CD4-positive, alpha-beta T cell treated with Interleukin-15 for 1 hour (primary cell): Measurements from ENCODE around the gene THSD7B.

ENCODE experiments used
- DNase-seq: peaks from one replicate; pipeline ENCODE4 v3.0.0-alpha.2; 2020

Gene THSD7B

DNA sequence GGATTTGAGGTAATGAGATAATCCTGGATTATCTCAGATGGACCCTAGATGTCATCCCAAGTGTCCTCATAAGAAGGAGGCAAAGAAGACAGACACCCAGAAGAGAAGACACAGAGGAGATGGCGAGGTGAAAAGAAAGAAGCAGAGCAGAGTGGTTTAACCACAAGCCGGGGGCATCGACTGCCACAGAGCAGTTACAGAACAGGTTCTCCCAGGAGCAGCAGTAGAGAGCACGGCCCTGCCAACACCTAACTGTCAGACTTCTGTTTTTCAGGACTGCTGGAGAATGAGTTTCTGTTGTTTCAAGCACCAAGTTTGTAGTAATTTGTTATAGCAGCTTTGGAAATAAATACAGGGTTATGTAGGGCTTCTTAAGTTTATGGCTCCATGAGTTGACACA is 437.0 kb downstream of the THSD7B start:
- no peak for DNase-seq

GRCh38 chr2:137205324-137205723 is 440.0 kb downstream of the THSD7B start:
- no peak for DNase-seq

GRCh38 chr2:137206069-137206468 is 440.7 kb downstream of the THSD7B start:
- no peak for DNase-seq

GRCh38 chr2:137207030-137207429 is 441.7 kb downstream of the THSD7B start:
- DNase-seq, result no peak

- DNase-seq, result no peak
Observed at GRCh38 chr2:137208431-137208891, 443.1 kb downstream of the THSD7B start.

DNA sequence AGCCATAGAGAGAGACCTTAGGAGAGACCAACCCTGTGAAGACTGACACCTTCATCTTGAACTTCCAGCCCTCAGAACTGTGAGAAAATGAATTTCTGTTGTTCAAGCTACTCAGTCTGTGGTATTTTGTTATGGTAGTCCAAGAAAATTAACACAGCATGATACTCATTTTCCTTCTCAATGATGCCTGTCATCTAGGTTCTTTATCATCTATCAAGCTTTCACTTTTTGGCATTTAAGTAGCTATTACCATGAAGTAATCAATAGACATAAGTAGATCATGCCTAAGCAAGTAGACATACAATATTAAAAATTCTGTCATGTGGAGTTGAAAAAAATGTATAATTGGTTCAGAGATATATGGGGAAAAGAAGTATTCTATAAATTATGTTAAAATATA is 444.7 kb downstream of the THSD7B start:
- no peak for DNase-seq

DNA sequence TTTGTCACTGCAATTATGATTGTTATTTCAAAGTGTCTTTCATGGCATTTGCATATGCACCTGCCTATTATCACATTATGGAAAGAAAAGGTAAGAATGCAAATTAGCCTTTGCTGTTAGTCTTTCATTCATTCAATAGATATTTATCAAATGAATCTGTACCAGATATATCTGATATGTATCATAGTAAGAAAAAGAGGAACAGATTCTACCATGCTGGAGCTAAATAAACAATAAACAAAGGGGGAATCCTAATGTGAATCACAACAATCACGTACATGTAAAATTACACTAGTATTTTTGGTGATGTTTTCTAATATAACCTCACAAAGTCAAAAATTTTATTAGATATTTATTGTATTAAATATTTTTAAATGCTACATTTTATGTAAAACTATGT is 446.4 kb downstream of the THSD7B start:
- DNase-seq, result no peak

DNA sequence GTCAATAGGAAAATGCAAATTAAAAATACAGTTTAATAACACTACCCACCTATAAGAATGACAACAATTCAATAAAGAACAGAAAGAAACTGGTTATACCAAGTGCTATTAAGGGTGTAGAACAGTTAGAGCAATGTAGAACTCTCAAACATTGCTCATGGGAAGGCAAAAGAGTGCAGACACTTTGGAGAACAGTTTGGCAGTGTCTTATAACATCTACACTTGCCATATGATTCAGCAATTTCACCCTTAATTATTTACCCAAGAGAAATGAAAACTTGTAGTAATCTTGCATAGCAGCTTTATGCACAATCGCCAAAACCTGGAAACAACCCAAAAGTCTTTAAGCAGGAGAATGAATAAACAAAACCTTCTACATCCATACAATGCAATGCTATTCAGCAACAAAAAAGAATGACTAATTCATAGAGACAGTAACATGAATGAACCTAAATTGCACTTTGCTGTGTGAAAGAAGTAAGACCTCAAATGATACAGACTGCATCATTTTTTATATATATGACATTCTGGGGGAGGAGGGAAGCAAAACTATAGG is 455.2 kb downstream of the THSD7B start:
- no peak for DNase-seq

GRCh38 chr2:137221797-137222492 is 456.6 kb downstream of the THSD7B start:
- DNase-seq, result no peak

DNA sequence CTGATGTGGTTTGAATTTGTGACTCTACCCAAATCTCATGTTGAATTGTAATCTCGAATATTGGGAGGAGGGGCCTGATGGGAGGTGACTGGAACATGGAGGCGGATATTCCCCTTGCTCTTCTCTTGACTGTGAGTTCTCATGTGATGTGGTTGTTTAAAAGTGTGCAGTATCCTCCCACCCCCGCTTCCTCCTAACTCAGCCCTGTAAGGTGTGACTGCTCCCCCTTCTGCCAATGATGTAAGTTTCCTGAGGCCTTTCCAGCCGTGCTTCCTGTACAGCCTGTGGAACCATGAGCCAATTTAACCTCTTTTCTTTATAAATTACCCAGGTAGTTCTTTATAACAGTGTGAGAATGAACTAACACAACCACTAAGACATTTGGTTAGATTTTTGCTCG is 458.4 kb downstream of the THSD7B start:
- no peak for DNase-seq

DNA sequence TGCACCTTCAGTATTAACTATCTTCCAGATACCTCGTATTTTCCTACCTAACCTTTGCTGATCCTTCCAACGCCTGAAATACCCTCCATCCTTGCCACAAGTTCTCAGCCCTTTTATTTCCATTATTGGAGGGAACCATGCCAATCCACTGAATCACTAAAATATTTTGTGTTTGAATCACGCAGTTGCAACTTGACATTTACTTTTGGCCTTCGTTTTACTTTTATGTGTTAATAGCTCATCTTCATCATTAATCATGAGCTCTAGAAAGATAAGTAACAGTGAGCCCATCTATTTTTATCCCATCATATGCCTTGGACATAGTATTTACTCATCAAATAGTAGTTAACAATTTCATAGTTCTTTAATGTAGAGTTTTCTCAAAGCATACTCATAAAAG is 463.2 kb downstream of the THSD7B start:
- no peak for DNase-seq

DNA sequence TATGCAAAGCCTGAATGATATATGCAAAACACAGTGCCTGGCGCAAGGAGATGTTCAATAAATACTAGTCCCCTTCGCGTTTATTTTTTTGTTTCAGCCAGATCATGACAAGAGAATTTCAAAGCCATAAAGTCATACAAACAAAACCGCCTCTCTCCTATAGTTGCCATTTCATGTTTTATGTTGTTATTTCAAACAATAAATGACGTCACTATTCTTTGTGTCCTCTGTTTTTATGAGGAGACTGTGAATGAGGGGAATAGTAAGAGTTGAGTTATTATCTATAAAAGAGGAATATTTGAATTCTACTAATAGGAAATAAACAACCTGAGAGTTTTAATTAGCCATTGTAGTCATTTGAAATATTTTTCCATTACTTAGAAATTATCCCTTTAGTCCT is 464.5 kb downstream of the THSD7B start:
- no peak for DNase-seq

GRCh38 chr2:137231628-137232027 is 466.3 kb downstream of the THSD7B start:
- DNase-seq, result no peak

DNA sequence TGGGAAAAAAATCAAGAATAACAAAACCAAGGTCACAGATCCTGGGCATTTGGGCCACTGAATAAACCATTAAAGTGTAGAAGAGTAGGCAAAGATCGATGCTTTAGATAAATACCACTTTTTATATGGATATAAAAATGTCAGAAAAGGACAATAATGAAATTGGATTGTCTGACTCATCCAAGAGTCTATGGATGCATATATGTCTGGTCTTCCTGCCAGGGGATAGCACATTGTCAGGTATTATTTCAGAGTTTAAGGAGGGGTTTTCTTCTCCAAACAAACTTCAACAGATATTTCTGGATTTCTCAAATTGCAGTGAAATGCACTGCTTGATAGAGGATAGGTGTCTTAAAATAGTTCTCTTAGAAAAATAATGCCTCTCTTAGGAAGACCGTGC is 466.7 kb downstream of the THSD7B start:
- DNase-seq, result no peak

GRCh38 chr2:137233091-137233490 is 467.7 kb downstream of the THSD7B start:
- DNase-seq, result no peak

DNA sequence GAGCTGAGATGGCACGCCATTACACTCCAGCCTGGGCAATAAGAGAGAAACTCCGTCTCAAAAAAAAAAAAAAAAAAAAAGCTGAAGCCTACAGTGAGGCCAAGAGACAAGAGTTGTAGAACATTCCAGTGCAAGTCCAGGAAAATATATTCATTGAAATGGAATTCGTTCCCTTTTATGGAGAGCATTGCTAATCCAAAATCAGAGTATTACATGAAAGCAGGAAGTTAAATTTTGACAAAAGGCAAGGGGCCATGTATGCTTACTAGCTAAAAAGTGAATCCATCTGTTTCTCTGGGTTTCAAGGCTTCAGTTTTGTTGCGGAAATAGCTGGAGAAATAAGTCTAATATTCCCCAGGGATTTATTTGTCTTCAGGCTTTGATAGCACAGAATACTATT is 471.7 kb downstream of the THSD7B start:
- DNase-seq, result no peak

DNA sequence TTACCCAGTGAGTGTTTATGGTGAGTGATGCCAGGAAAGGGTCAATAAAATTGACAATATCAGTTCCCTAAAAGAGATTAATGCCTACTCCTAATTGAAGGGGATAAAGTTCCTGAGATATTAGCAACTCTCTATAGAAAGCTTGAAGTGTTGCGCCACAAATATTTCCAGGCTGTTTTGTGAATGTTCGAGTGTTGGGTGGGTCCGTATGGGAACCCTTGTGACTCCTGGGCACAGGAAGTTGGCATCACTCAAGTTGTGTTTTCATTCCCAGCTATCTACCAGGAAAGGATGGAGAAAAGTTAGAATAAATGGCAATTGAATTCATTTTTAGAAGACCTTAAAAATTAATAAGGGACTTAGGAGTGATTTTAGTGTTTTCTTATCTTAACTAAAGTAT is 472.7 kb downstream of the THSD7B start:
- DNase-seq, result no peak

DNA sequence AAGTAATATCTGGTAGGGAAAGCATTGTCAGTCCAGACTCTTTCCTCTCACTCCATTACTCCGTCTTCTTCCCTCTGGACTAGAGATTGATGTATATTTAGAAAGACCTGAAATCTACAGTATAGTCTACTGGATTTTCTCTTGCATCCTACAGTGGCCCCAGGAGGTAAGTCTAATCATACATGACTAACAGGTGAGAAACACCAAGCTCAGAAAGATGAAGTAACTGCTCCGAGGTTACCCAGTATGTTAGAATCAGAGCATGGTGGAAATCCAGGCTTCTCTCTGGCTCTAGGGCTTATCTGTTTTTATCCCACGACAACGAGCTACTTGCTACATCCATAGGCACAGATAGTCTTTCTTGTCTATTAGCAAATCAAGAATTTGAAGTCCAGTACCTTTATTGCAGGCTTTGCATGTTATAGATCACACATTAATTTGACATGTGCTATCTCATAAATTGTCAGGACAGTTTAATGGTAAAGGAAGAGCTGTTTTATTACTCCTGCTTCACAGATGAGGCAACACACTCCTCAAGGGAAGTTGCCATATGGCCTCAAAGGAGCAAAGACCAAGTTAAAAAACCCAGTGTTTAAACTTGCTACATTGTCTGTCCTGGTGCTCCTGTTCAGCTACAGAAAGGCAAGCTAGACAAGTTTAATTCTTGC is 484.3 kb downstream of the THSD7B start:
- DNase-seq, result no peak

DNA sequence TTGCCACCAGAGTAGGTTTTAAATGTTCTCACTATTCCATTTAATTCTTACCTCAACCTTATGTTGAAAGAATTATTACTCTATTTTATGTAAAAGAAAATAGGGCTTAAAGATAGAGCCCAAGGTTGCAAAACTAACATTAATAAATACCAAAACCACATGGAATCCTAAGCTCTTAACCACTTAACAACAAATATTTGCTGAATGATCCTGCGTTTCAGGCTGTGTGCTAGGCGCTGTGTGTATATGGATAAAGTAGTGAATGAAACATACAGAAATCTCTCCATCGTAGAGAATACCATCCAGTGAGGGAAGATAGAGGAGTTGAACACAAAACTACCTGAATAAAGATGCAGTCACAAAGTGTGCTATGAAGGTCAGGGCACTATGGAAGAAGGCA is 485.1 kb downstream of the THSD7B start:
- no peak for DNase-seq

GRCh38 chr2:137251045-137251444 is 485.7 kb downstream of the THSD7B start:
- no peak for DNase-seq

DNA sequence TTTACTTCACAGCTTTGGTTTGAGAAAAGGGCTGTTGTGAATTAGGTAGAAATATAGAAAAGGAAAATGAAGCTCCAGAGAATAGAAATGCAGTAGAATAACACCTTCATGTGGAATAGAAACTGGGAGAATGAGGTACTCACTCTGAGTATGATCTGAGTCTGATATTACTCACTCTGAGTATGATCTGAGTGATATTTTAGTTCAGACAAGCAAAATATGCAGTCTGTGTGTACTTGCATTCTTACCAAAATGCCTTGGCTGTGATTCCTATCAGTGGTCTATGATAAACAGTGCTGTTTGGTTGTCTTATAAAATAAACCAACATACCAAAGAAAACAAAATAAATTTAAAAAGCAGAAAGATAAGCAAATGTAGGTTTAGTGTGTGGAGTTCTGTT is 487.6 kb downstream of the THSD7B start:
- DNase-seq, result no peak

GRCh38 chr2:137254052-137254451 is 488.7 kb downstream of the THSD7B start:
- DNase-seq, result no peak

GRCh38 chr2:137255345-137255744 is 490.0 kb downstream of the THSD7B start:
- no peak for DNase-seq

DNA sequence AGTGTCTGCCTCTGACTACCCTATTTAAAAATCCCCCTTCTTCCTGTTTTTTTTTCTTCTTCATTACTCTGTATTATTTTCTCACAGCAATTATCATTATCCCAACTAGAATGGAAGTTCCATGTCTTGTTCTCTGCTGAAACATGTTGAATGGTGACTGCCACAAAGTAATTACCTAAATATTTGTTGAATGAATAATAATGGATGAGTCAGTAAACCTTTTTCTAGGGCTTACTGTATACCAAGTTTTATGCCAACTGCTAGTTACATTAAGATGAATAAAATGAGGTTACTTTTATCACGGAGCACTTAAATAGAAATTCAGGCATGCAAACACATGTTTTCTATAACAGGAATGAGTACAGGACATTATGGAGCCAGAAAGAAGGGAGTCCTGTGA is 490.6 kb downstream of the THSD7B start:
- no peak for DNase-seq
